ENCODE data around the gene RHO.
"Not testable (repeated sequence)": the region's sequence is repeated elsewhere in the genome, so short reads cannot be mapped to it uniquely, and the experiment has no call there.

The RHO gene

DNA sequence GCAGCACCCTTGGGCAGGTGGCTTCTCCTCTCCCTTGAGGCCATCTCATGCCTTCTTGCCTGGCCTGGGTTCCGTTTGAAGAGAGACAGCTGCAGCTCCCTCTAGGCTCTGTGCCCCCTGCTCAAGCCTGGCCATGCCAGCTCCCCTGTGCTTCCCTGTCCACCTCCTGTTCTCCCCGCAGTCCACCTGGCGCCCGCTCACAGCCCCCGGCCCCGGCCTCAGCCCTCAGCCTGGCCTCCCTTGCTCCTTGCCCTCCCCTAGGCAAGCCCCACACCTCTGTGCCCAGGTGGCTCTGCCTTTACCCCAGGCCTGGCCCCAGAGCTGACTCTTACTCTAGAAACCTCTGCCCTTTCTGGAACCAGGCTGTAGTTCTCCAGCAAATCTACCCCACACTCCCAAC lies 13.9 kb upstream of the RHO start:
- Histone ChIP-seq H3K4me3 (ENCODE audit: low read depth in 1 of 2, low read length in 2 of 2) (no peak overlapping the region), H3K9me3 (ENCODE audit: control insufficient read depth in 1 of 2, low read length in 2 of 2) (no peaks in the 10 kb centered on the region), H3K4me1 (ENCODE audit: control insufficient read depth in 1 of 2, insufficient read depth in 2 of 2, low read length in 2 of 2) (no peaks in the 10 kb centered on the region), H3K27ac (ENCODE audit: low read length) (no peak overlapping the region), H3K36me3 (ENCODE audit: control insufficient read depth in 1 of 2, insufficient read depth in 2 of 2, low read length in 2 of 2) (peaks cover 12 to 70% of the 10 kb centered on the region in 2 donors), H3K27me3 (ENCODE audit: low read depth, low read length) (no peaks in the 10 kb centered on the region)

GRCh38 chr3:129515108-129515820 lies 13.2 kb upstream of the RHO start:
- not testable (repeated sequence) for H3K27me3 ChIP-seq (ENCODE audit: low read depth, low read length); H3K4me3 ChIP-seq (ENCODE audit: low read depth in 1 of 2, low read length in 2 of 2); H3K27ac ChIP-seq (ENCODE audit: low read length); H3K4me1 ChIP-seq (ENCODE audit: control insufficient read depth in 1 of 2, insufficient read depth in 2 of 2, low read length in 2 of 2); H3K9me3 ChIP-seq (ENCODE audit: control insufficient read depth in 1 of 2, low read length in 2 of 2)
- peaks cover 12 to 74% of the 10 kb centered on the region in 2 donors for H3K36me3 ChIP-seq (ENCODE audit: control insufficient read depth in 1 of 2, insufficient read depth in 2 of 2, low read length in 2 of 2)

DNA sequence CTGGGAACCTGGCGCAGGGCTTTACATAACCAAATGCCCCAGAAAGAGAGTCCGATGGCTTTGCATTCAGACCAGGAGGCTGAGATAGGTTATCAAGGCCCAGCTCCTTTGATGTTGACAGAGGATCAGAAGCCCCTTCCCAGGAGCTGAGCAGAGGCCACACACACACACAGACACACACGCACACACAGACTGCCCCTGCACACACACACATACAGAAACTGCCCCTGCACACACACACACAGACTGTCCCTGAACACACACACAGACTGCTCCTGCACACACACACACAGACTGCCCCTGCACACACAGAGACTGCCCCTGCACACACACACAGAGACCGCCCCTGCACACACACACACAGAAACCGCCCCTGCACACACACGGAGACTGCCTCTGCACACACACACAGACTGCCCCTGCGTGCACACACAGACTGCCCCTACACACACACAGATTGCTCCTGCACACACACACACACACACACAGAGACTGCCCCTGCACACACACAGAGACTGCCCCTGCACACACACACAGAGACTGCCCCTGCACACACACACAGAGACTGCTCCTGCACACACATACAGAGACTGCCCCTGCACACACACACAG lies 12.5 kb upstream of the RHO start:
- not testable (repeated sequence) for H3K4me3 ChIP-seq (ENCODE audit: low read depth in 1 of 2, low read length in 2 of 2); H3K9me3 ChIP-seq (ENCODE audit: control insufficient read depth in 1 of 2, low read length in 2 of 2); H3K4me1 ChIP-seq (ENCODE audit: control insufficient read depth in 1 of 2, insufficient read depth in 2 of 2, low read length in 2 of 2); H3K27me3 ChIP-seq (ENCODE audit: low read depth, low read length); H3K27ac ChIP-seq (ENCODE audit: low read length)
- peaks cover 12 to 68% of the 10 kb centered on the region in 2 donors for H3K36me3 ChIP-seq (ENCODE audit: control insufficient read depth in 1 of 2, insufficient read depth in 2 of 2, low read length in 2 of 2)

- H3K36me3 ChIP-seq (ENCODE audit: control insufficient read depth in 1 of 2, insufficient read depth in 2 of 2, low read length in 2 of 2) = peaks cover 7 to 62% of the 10 kb centered on the region in 2 donors
- no peaks in the 10 kb centered on the region for H3K27me3 ChIP-seq (ENCODE audit: low read depth, low read length)
- no peaks in the 10 kb centered on the region for H3K4me1 ChIP-seq (ENCODE audit: control insufficient read depth in 1 of 2, insufficient read depth in 2 of 2, low read length in 2 of 2)
- no peaks in the 10 kb centered on the region for H3K9me3 ChIP-seq (ENCODE audit: control insufficient read depth in 1 of 2, low read length in 2 of 2)
- H3K27ac ChIP-seq (ENCODE audit: low read length) = no peak overlapping the region
- H3K4me3 ChIP-seq (ENCODE audit: low read depth in 1 of 2, low read length in 2 of 2) = no peak overlapping the region
Observed at GRCh38 chr3:129517516-129517915, 10.9 kb upstream of the RHO start.

DNA sequence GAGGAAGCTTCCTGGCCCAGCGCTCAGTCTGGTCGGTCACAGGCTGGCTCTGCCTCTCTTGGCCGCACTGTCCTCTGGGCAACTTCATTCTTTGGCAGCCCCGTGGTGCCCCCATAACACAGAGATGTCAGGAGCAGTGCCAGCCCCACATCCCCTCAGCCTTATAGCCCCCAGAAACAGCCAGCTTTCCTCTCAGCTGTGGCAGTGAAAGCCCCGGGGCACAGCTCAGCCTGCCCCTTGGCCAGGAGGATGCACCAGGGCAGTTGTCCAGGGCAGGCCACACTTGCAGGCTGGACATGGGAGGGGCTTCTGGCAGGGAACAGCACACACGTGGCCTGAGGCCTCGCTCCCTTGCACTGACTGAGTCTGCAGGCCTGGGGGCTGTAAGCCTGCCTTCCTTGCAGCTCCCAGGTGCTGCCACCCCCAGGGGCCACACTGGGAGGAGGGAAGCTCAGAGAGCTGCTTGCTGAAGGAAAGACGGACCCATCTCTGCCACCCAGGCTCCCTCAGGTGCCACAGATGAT lies 10.3 kb upstream of the RHO start:
- Histone ChIP-seq H3K4me1 (ENCODE audit: control insufficient read depth in 1 of 2, insufficient read depth in 2 of 2, low read length in 2 of 2) (no peaks in the 10 kb centered on the region), H3K9me3 (ENCODE audit: control insufficient read depth in 1 of 2, low read length in 2 of 2) (no peaks in the 10 kb centered on the region), H3K27ac (ENCODE audit: low read length) (no peak overlapping the region), H3K36me3 (ENCODE audit: control insufficient read depth in 1 of 2, insufficient read depth in 2 of 2, low read length in 2 of 2) (peaks cover 4 to 56% of the 10 kb centered on the region in 2 donors), H3K27me3 (ENCODE audit: low read depth, low read length) (no peaks in the 10 kb centered on the region), H3K4me3 (ENCODE audit: low read depth in 1 of 2, low read length in 2 of 2) (no peak overlapping the region)

GRCh38 chr3:129518581-129518980 lies 9.9 kb upstream of the RHO start:
- peaks cover 0 to 51% of the 10 kb centered on the region in 2 donors for H3K36me3 ChIP-seq (ENCODE audit: control insufficient read depth in 1 of 2, insufficient read depth in 2 of 2, low read length in 2 of 2)

DNA sequence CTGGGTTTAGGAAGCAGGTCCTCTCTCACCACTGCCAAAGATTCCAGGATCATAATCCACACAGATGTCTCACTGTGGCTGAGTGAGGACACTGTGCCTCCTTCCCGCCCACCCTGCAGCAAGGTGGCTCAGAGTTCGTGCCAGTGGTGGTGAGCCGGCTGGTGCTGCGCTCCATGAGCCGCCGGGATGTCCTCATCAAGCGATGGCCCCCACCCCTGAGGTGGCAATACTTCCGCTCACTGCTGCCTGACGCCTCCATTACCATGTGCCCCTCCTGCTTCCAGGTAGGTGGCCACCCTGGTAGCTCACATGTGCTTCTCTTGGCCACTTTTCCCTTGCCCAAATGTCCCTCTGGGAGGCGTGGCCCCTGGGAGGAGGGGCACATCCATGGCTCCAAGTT lies 9.0 kb upstream of the RHO start:
- Histone ChIP-seq H3K27me3 (ENCODE audit: low read depth, low read length) (no peaks in the 10 kb centered on the region), H3K4me1 (ENCODE audit: control insufficient read depth in 1 of 2, insufficient read depth in 2 of 2, low read length in 2 of 2) (no peaks in the 10 kb centered on the region), H3K4me3 (ENCODE audit: low read depth in 1 of 2, low read length in 2 of 2) (no peak overlapping the region), H3K36me3 (ENCODE audit: control insufficient read depth in 1 of 2, insufficient read depth in 2 of 2, low read length in 2 of 2) (peaks cover 0 to 44% of the 10 kb centered on the region in 2 donors), H3K27ac (ENCODE audit: low read length) (no peak overlapping the region), H3K9me3 (ENCODE audit: control insufficient read depth in 1 of 2, low read length in 2 of 2) (no peaks in the 10 kb centered on the region)

More at GRCh38 chr3:129518581-129518980, 9.9 kb upstream of the RHO start:
- H3K27me3 ChIP-seq (ENCODE audit: low read depth, low read length) = no peaks in the 10 kb centered on the region
- H3K4me3 ChIP-seq (ENCODE audit: low read depth in 1 of 2, low read length in 2 of 2) = no peak overlapping the region
- H3K4me1 ChIP-seq (ENCODE audit: control insufficient read depth in 1 of 2, insufficient read depth in 2 of 2, low read length in 2 of 2) = no peaks in the 10 kb centered on the region
- H3K9me3 ChIP-seq (ENCODE audit: control insufficient read depth in 1 of 2, low read length in 2 of 2) = no peaks in the 10 kb centered on the region
- no peak overlapping the region for H3K27ac ChIP-seq (ENCODE audit: low read length)

GRCh38 chr3:129519896-129520715 lies 8.3 kb upstream of the RHO start:
- H3K4me3 ChIP-seq (ENCODE audit: low read depth in 1 of 2, low read length in 2 of 2) = no peak overlapping the region
- no peak overlapping the region for H3K27ac ChIP-seq (ENCODE audit: low read length)
- H3K36me3 ChIP-seq (ENCODE audit: control insufficient read depth in 1 of 2, insufficient read depth in 2 of 2, low read length in 2 of 2) = peaks cover 0 to 41% of the 10 kb centered on the region in 2 donors
- no peaks in the 10 kb centered on the region for H3K4me1 ChIP-seq (ENCODE audit: control insufficient read depth in 1 of 2, insufficient read depth in 2 of 2, low read length in 2 of 2)
- H3K27me3 ChIP-seq (ENCODE audit: low read depth, low read length) = no peaks in the 10 kb centered on the region
- H3K9me3 ChIP-seq (ENCODE audit: control insufficient read depth in 1 of 2, low read length in 2 of 2) = no peaks in the 10 kb centered on the region

- no peaks in the 10 kb centered on the region for H3K9me3 ChIP-seq (ENCODE audit: control insufficient read depth in 1 of 2, low read length in 2 of 2)
- H3K36me3 ChIP-seq (ENCODE audit: control insufficient read depth in 1 of 2, insufficient read depth in 2 of 2, low read length in 2 of 2) = peaks cover 0 to 35% of the 10 kb centered on the region in 2 donors
- no peak overlapping the region for H3K4me3 ChIP-seq (ENCODE audit: low read depth in 1 of 2, low read length in 2 of 2)
- no peaks in the 10 kb centered on the region for H3K27me3 ChIP-seq (ENCODE audit: low read depth, low read length)
- no peaks in the 10 kb centered on the region for H3K4me1 ChIP-seq (ENCODE audit: control insufficient read depth in 1 of 2, insufficient read depth in 2 of 2, low read length in 2 of 2)
- H3K27ac ChIP-seq (ENCODE audit: low read length) = no peak overlapping the region
Observed at GRCh38 chr3:129520960-129521359, 7.5 kb upstream of the RHO start.

DNA sequence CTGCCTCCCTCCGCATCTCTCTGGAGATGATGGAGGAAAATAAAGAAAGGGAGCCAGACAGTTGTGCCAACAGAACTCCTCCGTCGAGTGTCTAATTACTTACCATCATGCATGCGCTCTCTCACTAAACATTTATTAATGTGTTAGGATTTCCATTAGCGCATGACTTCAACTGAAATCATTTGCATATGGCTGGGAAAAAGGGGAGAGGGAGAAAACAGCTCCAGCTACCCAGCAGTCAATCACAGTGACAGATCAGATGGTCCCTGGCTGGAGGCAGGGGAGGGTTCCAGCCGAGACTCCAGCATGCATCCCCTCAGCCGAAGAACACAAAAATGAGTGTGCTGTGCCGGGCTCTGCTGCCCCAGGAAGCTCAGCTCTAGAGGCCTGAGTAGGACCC lies 6.8 kb upstream of the RHO start:
- no peaks in the 10 kb centered on the region for H3K4me1 ChIP-seq (ENCODE audit: control insufficient read depth in 1 of 2, insufficient read depth in 2 of 2, low read length in 2 of 2)
- peaks cover 0 to 29% of the 10 kb centered on the region in 2 donors for H3K36me3 ChIP-seq (ENCODE audit: control insufficient read depth in 1 of 2, insufficient read depth in 2 of 2, low read length in 2 of 2)
- no peak overlapping the region for H3K27ac ChIP-seq (ENCODE audit: low read length)
- H3K4me3 ChIP-seq (ENCODE audit: low read depth in 1 of 2, low read length in 2 of 2) = no peak overlapping the region
- H3K27me3 ChIP-seq (ENCODE audit: low read depth, low read length) = no peaks in the 10 kb centered on the region
- no peaks in the 10 kb centered on the region for H3K9me3 ChIP-seq (ENCODE audit: control insufficient read depth in 1 of 2, low read length in 2 of 2)

- H3K4me3 ChIP-seq (ENCODE audit: low read depth in 1 of 2, low read length in 2 of 2) = no peak overlapping the region
- H3K27me3 ChIP-seq (ENCODE audit: low read depth, low read length) = no peaks in the 10 kb centered on the region
- no peak overlapping the region for H3K27ac ChIP-seq (ENCODE audit: low read length)
- H3K4me1 ChIP-seq (ENCODE audit: control insufficient read depth in 1 of 2, insufficient read depth in 2 of 2, low read length in 2 of 2) = no peaks in the 10 kb centered on the region
- no peaks in the 10 kb centered on the region for H3K9me3 ChIP-seq (ENCODE audit: control insufficient read depth in 1 of 2, low read length in 2 of 2)
- peaks cover 0 to 15% of the 10 kb centered on the region in 2 donors for H3K36me3 ChIP-seq (ENCODE audit: control insufficient read depth in 1 of 2, insufficient read depth in 2 of 2, low read length in 2 of 2)
Observed at GRCh38 chr3:129522953-129523352, 5.5 kb upstream of the RHO start.
